Measurements from ENCODE around the gene PCDHGA7.
"Not testable (repeated sequence)": the region's sequence is repeated elsewhere in the genome, so short reads cannot be mapped to it uniquely, and the experiment has no call there.

PCDHGA7 gene

DNA sequence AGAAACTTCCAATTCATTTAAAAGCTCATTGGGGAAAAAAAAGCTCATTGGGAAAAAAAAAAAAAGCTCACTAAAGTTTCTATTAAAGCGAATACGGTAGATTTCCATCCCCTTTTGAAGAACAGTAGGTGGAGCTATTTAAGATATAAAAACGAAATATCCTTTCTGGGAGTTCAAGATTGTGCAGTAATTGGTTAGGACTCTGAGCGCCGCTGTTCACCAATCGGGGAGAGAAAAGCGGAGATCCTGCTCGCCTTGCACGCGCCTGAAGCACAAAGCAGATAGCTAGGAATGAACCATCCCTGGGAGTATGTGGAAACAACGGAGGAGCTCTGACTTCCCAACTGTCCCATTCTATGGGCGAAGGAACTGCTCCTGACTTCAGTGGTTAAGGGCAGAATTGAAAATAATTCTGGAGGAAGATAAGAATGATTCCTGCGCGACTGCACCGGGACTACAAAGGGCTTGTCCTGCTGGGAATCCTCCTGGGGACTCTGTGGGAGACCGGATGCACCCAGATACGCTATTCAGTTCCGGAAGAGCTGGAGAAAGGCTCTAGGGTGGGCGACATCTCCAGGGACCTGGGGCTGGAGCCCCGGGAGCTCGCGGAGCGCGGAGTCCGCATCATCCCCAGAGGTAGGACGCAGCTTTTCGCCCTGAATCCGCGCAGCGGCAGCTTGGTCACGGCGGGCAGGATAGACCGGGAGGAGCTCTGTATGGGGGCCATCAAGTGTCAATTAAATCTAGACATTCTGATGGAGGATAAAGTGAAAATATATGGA is 48.0 kb downstream of the PCDHGA7 start, which contains the start of gene PCDHGA12:
TSS of gene PCDHGA12 (plus strand) at position 176 of the 782 bp plus-strand sequence. CDS start at position 429, 253 bp downstream.
- no peak for DNase-seq

DNA sequence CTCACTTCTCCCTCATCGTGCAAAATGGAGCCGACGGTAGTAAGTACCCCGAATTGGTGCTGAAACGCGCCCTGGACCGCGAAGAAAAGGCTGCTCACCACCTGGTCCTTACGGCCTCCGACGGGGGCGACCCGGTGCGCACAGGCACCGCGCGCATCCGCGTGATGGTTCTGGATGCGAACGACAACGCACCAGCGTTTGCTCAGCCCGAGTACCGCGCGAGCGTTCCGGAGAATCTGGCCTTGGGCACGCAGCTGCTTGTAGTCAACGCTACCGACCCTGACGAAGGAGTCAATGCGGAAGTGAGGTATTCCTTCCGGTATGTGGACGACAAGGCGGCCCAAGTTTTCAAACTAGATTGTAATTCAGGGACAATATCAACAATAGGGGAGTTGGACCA is 48.7 kb downstream of the PCDHGA7 start:
- no peak for DNase-seq

DNA sequence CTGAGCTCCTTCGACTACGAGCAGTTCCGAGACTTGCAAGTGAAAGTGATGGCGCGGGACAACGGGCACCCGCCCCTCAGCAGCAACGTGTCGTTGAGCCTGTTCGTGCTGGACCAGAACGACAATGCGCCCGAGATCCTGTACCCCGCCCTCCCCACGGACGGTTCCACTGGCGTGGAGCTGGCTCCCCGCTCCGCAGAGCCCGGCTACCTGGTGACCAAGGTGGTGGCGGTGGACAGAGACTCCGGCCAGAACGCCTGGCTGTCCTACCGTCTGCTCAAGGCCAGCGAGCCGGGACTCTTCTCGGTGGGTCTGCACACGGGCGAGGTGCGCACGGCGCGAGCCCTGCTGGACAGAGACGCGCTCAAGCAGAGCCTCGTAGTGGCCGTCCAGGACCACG is 49.8 kb downstream of the PCDHGA7 start:
- DNase-seq, result not testable (repeated sequence)

DNA sequence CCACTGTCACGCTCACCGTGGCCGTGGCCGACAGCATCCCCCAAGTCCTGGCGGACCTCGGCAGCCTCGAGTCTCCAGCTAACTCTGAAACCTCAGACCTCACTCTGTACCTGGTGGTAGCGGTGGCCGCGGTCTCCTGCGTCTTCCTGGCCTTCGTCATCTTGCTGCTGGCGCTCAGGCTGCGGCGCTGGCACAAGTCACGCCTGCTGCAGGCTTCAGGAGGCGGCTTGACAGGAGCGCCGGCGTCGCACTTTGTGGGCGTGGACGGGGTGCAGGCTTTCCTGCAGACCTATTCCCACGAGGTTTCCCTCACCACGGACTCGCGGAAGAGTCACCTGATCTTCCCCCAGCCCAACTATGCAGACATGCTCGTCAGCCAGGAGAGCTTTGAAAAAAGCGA is 50.2 kb downstream of the PCDHGA7 start:
- not testable (repeated sequence) for DNase-seq

DNA sequence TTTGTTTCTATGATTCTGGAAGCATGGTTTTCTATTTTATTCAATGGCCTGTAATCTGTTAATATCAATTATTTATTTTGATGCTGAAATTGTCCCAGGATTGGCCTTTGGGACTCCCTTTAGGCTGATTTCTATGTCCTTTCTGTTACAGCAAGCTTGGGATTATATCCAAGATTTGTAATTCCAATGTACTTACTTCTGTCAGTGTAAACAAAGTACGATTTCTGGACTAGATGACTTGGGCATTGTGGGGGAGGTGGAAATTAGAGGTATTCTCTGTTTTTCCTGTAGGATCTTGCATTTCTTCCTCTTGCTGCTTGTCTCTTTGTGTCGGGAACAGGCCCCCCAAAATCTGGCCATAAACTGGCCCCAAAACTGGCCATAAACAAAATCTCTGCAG is 51.5 kb downstream of the PCDHGA7 start:
- no peak for DNase-seq
